ENCODE measurements around the gene GRAMD4.

GRAMD4 gene

GRCh38 chr22:46674906-46675305 lies 54.7 kb downstream of the GRAMD4 start:
- DNase-seq: no peak

- no peak for DNase-seq
Measured at GRCh38 chr22:46675479-46675878, 55.3 kb downstream of the GRAMD4 start.

GRCh38 chr22:46675938-46676337 lies 55.8 kb downstream of the GRAMD4 start:
- DNase-seq: no peak

- DNase-seq: no peak
Measured at GRCh38 chr22:46676479-46676878, 56.3 kb downstream of the GRAMD4 start.

GRCh38 chr22:46676881-46677280 lies 56.7 kb downstream of the GRAMD4 start:
- no peak for DNase-seq

- DNase-seq: no peak
Measured at GRCh38 chr22:46677323-46678002, 57.3 kb downstream of the GRAMD4 start.

- no peak for DNase-seq
Measured at GRCh38 chr22:46678003-46678657, 57.9 kb downstream of the GRAMD4 start.

GRCh38 chr22:46678785-46679700 lies 58.9 kb downstream of the GRAMD4 start:
- DNase-seq: no peak

- DNase-seq: no peak
Measured at GRCh38 chr22:46679706-46680269, 59.6 kb downstream of the GRAMD4 start.

GRCh38 chr22:46681010-46681409 lies 60.8 kb downstream of the GRAMD4 start:
- DNase-seq: no peak

- DNase-seq: no peak
Measured at GRCh38 chr22:46682011-46682731, 62.0 kb downstream of the GRAMD4 start.

- no peak for DNase-seq
Measured at GRCh38 chr22:46684706-46685105, 64.5 kb downstream of the GRAMD4 start.

- no peak for DNase-seq
Measured at GRCh38 chr22:46686221-46687047, 66.2 kb downstream of the GRAMD4 start.

- no peak for DNase-seq
Measured at GRCh38 chr22:46687048-46687444, 66.9 kb downstream of the GRAMD4 start.

GRCh38 chr22:46687460-46687859 lies 67.3 kb downstream of the GRAMD4 start:
- DNase-seq: no peak

GRCh38 chr22:46688949-46689348 lies 68.8 kb downstream of the GRAMD4 start:
- no peak for DNase-seq

- no peak for DNase-seq
Measured at GRCh38 chr22:46690146-46690545, 70.0 kb downstream of the GRAMD4 start.

- DNase-seq: no peak
Measured at GRCh38 chr22:46691571-46691970, 71.4 kb downstream of the GRAMD4 start.

- no peak for DNase-seq
Measured at GRCh38 chr22:46693634-46694415, 73.6 kb downstream of the GRAMD4 start.

GRCh38 chr22:46694416-46695170 lies 74.4 kb downstream of the GRAMD4 start:
- no peak for DNase-seq

All from cerebellar nuclear complex (tissue), 1 donor.